K562 (cell line): ENCODE results near the gene UNC119. TPM values are rescaled to one million over a fixed set of nuclear protein-coding genes. Genes with fewer than 3 reads are reported as not detected.

Experiments
- CREB3L1 ChIP-seq: fragments of 450-650 bp; IDR thresholded peaks from 2 replicates; pipeline ENCODE4 v1.6.1; 2014; ENCODE audit warnings: low read depth, mild to moderate bottlenecking, moderate library complexity, borderline replicate concordance
- OTX1 ChIP-seq: fragments of 450-650 bp; formaldehyde crosslinking; IDR thresholded peaks from 2 replicates; pipeline ENCODE4 v1.4.0; 2022; ENCODE audit warnings: mild to moderate bottlenecking
- PHF8 ChIP-seq: fragments of 200-600 bp; sonication (generic); IDR thresholded peaks from 2 replicates; pipeline ENCODE4 v1.6.1; 2012; ENCODE audit warnings: mixed run types, mild to moderate bottlenecking, inconsistent platforms, low read length, moderate library complexity, borderline replicate concordance
- POLR2AphosphoS5 ChIP-seq: IDR thresholded peaks from 2 replicates; pipeline ENCODE4 v1.6.1; 2011; ENCODE audit warnings: mild to moderate bottlenecking, low read depth, low read length, moderate library complexity; ENCODE audit not compliant: control insufficient read depth, insufficient read depth
- SLC30A9 ChIP-seq: fragments of 250-450 bp; sonication (Bioruptor Pico); IDR thresholded peaks from 2 replicates; pipeline ENCODE4 v1.8.0; 2022; ENCODE audit warnings: mild to moderate bottlenecking, moderate library complexity
- THRAP3 ChIP-seq: fragments of 450-650 bp; IDR thresholded peaks from 2 replicates; pipeline ENCODE4 v1.6.1; 2016; ENCODE audit warnings: mild to moderate bottlenecking, inconsistent platforms, borderline replicate concordance
- ZNF121 ChIP-seq: sonication (generic); formaldehyde crosslinking; conservative IDR thresholded peaks from 2 replicates; pipeline ENCODE4 v1.8.0; 2022; ENCODE audit warnings: missing genetic modification reagents
- ZNF518B ChIP-seq: fragments of 250-450 bp; sonication (Bioruptor Pico); IDR thresholded peaks from 2 replicates; pipeline ENCODE4 v1.5.0; 2021; ENCODE audit warnings: mild to moderate bottlenecking, moderate library complexity
- polyA plus RNA-seq, 8 experiments: library from polyadenylated mRNA; depleted of rRNA in 4 of 8; stranded (reverse) in 5 of 8; unstranded in 3 of 8; fragments of >200 nt; fragmentation: Nextera tagmentation in 2 of 8; fragmentation: Illumina TruSeq in 1 of 8; extraction: Ambion mirVana in 2 of 8; extraction: Trizol in 1 of 8; gene quantifications; 2 replicates each; pipeline versions ENCODE4 v1.2.1 to v1.2.3, GENCODE V29; 2011 to 2014; ENCODE audit warnings: inconsistent platforms in 1 of 8, missing spikeins in 1 of 8
- total RNA-seq, 7 experiments: library from RNA; depleted of rRNA in 6 of 7; stranded (reverse); fragments of >200 nt in 6 of 7; fragmentation: Illumina TruSeq in 2 of 7; extraction: Trizol in 2 of 7; gene quantifications; 2 replicates each; pipeline versions ENCODE4 v1.2.1 to v1.2.3, GENCODE V29; 2011 to 2021; ENCODE audit warnings: low replicate concordance in 1 of 7

UNC119 gene
- total and polyA plus RNA-seq, 9 of the 15 experiments (the other 6 are each of a cell fraction or from before 2014, with no cell fraction given): 0.37 to 47.7 (median 16.3) TPM

- TF ChIP-seq CREB3L1: no peak
- TF ChIP-seq ZNF121 (CRISPR knock-in tag): no peak
- no peak for TF ChIP-seq ZNF518B (CRISPR knock-in tag)
- 0 out of 2 replicates have a peak, but pooled peaks have one; percentile 43 for TF ChIP-seq THRAP3
- no peak for TF ChIP-seq POLR2AphosphoS5
- no peak for TF ChIP-seq PHF8
- no peak for TF ChIP-seq SLC30A9 (CRISPR knock-in tag)
- no peak for TF ChIP-seq OTX1 (CRISPR knock-in tag)
These were observed 629 bp upstream of the UNC119 start (continued) for GRCh38 chr17:28553000-28553505.
